Mesenchymal stem cell (in vitro differentiated cells and primary cell): Measurements from ENCODE around the gene CAPN1.

ENCODE experiments used
- DNase-seq: peaks from one replicate; pipeline ENCODE4 v3.0.0-alpha.2; 2013
- H2AFZ ChIP-seq: one replicate; pipeline ENCODE4 v1.6.1; 2013; ENCODE audit warnings: low read depth, mild to moderate bottlenecking, control low read depth, inconsistent platforms, low read length, moderate library complexity
- H2AK5ac ChIP-seq: 2 replicates; pipeline ENCODE4 v1.6.1; 2013; ENCODE audit warnings: low read length, moderate library complexity, mild to moderate bottlenecking, inconsistent platforms; ENCODE audit not compliant: severe bottlenecking
- H2BK120ac ChIP-seq: one replicate; pipeline ENCODE4 v1.6.1; 2013; ENCODE audit warnings: low read depth, mild to moderate bottlenecking, inconsistent platforms, low read length, moderate library complexity
- H2BK12ac ChIP-seq, 2 experiments: one replicate each; pipeline ENCODE4 v1.6.1; 2013; ENCODE audit warnings: inconsistent platforms in 2 of 2, low read length in 2 of 2, mild to moderate bottlenecking in 2 of 2, moderate library complexity in 2 of 2, control low read depth in 1 of 2
- H2BK15ac ChIP-seq: one replicate; pipeline ENCODE4 v1.6.1; 2013; ENCODE audit warnings: mild to moderate bottlenecking, low read depth, inconsistent platforms; ENCODE audit not compliant: poor library complexity, severe bottlenecking
- H2BK5ac ChIP-seq: 2 replicates; pipeline ENCODE4 v1.6.1; 2013; ENCODE audit warnings: low read depth, mild to moderate bottlenecking, low read length, control low read depth, inconsistent platforms; ENCODE audit not compliant: poor library complexity, severe bottlenecking
- H3K14ac ChIP-seq, 2 experiments: one replicate each; pipeline ENCODE4 v1.6.1; 2013; ENCODE audit warnings: inconsistent platforms in 2 of 2, low read length in 2 of 2, control low read depth in 1 of 2, mild to moderate bottlenecking in 1 of 2, moderate library complexity in 1 of 2
- H3K18ac ChIP-seq, 2 experiments: one replicate each; pipeline ENCODE4 v1.6.1; 2013; ENCODE audit warnings: inconsistent platforms in 2 of 2, low read length in 2 of 2, control low read depth in 1 of 2, low read depth in 1 of 2, mild to moderate bottlenecking in 1 of 2
- H3K23ac ChIP-seq, 2 experiments: one replicate each; pipeline ENCODE4 v1.6.1; 2013; ENCODE audit warnings: inconsistent platforms in 2 of 2, low read length in 2 of 2, mild to moderate bottlenecking in 2 of 2, moderate library complexity in 2 of 2, control low read depth in 1 of 2
- H3K27ac ChIP-seq: 2 replicates; pipeline ENCODE4 v1.5.1; 2013; ENCODE audit warnings: mild to moderate bottlenecking, moderate library complexity, low read length, control low read depth, inconsistent platforms; ENCODE audit not compliant: poor library complexity, severe bottlenecking
- H3K27me3 ChIP-seq, 2 experiments: 2 replicates each; pipeline versions ENCODE4 v1.6.1 to v1.7.0; 2013; ENCODE audit warnings: low read length in 2 of 2, mild to moderate bottlenecking in 2 of 2, moderate library complexity in 2 of 2, control low read depth in 1 of 2, inconsistent platforms in 1 of 2; ENCODE audit not compliant: control insufficient read depth in 1 of 2, insufficient read depth in 1 of 2
- H3K36me3 ChIP-seq, 2 experiments: 2 replicates each; pipeline versions ENCODE4 v1.6.1 to v1.7.0; 2013; ENCODE audit warnings: low read length in 2 of 2, control low read depth in 1 of 2, inconsistent platforms in 1 of 2, low read depth in 1 of 2, mild to moderate bottlenecking in 1 of 2; ENCODE audit not compliant: insufficient read depth in 2 of 2, control insufficient read depth in 1 of 2
- H3K4ac ChIP-seq, 2 experiments: one replicate each; pipeline ENCODE4 v1.6.1; 2013; ENCODE audit warnings: inconsistent platforms in 2 of 2, low read length in 2 of 2, mild to moderate bottlenecking in 2 of 2, moderate library complexity in 2 of 2, control low read depth in 1 of 2, low read depth in 1 of 2
- H3K4me1 ChIP-seq: 2 replicates; pipeline ENCODE4 v1.6.1; 2013; ENCODE audit warnings: low read depth, low read length, control low read depth; ENCODE audit not compliant: control insufficient read depth, insufficient read depth
- H3K4me2 ChIP-seq: 2 replicates; pipeline ENCODE4 v1.6.1; 2013; ENCODE audit warnings: low read length, mild to moderate bottlenecking, inconsistent platforms; ENCODE audit not compliant: poor library complexity, severe bottlenecking
- H3K4me3 ChIP-seq, 2 experiments: 2 replicates each; pipeline versions ENCODE4 v1.5.1 to v1.7.0; 2013; ENCODE audit warnings: low read length in 2 of 2, mild to moderate bottlenecking in 2 of 2, control low read depth in 1 of 2, low read depth in 1 of 2; ENCODE audit not compliant: insufficient read depth in 1 of 2
- H3K79me1 ChIP-seq: replicated peaks from 2 replicates; pipeline ENCODE4 v1.6.1; 2013; ENCODE audit warnings: mild to moderate bottlenecking, control low read depth, low read length, inconsistent platforms; ENCODE audit not compliant: poor library complexity, severe bottlenecking
- H3K9ac ChIP-seq: 2 replicates; pipeline ENCODE4 v1.7.0; 2013; ENCODE audit warnings: mild to moderate bottlenecking, low read length, moderate library complexity
- H3K9me3 ChIP-seq: 2 replicates; pipeline ENCODE4 v1.7.0; 2013; ENCODE audit warnings: mild to moderate bottlenecking, low read length; ENCODE audit not compliant: control insufficient read depth
- H4K8ac ChIP-seq: one replicate; pipeline ENCODE4 v1.6.1; 2013; ENCODE audit warnings: inconsistent platforms, mild to moderate bottlenecking, low read length, moderate library complexity
- H4K91ac ChIP-seq: one replicate; pipeline ENCODE4 v1.6.1; 2013; ENCODE audit warnings: mild to moderate bottlenecking, low read length, inconsistent platforms
- WGBS: methylation state at CpG from one replicate; pipeline ENCODE4 v1.1.7; 2013; ENCODE audit warnings: mixed read lengths; 5-methylcytosine and 5-hydroxymethylcytosine counted together

The CAPN1 gene

DNA sequence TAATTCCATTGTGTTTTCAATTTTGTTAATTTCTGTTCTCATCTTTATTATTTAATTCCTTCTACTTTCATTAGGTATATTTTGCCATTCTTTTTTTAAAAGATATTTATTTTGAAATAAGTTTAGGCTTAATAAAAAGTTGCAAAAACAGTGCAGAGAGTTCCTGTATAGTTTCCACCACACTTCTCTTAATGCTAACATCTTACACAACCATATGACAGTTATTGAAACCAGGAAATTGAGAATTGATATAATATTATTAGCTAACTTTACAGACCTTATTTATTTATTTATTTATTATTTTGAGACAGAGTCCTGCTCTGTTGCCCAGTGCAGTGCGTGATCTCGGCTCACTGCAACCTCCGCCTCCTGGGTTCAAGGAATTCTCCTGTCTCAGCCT lies 25.5 kb upstream of the CAPN1 start:
- H4K91ac ChIP-seq, result no peak overlapping the region
- H2AFZ ChIP-seq, result no peak overlapping the region
- H3K14ac ChIP-seq, result no peak overlapping the region
- no peak overlapping the region for H3K4ac ChIP-seq
- no peak overlapping the region for H3K23ac ChIP-seq
- no peak overlapping the region for H2BK120ac ChIP-seq
- H3K79me1 ChIP-seq, result no peaks in the 10 kb centered on the region
- no peaks in the 10 kb centered on the region for H3K9me3 ChIP-seq
- H3K36me3 ChIP-seq, result no peaks in the 10 kb centered on the region
- no peak overlapping the region for H3K4me3 ChIP-seq
- DNase-seq, result no peak
- H4K8ac ChIP-seq, result no peak overlapping the region
- peaks cover 0 to 3% of the 10 kb centered on the region in 2 experiments for H3K27me3 ChIP-seq
- no peak overlapping the region for H2BK12ac ChIP-seq
- WGBS, result 100% methylated on average over 3 of the region's 3 CpGs
- H3K4me1 ChIP-seq, result no peaks in the 10 kb centered on the region
- H2BK5ac ChIP-seq, result no peak overlapping the region
- H2AK5ac ChIP-seq, result no peak overlapping the region
- H3K4me2 ChIP-seq, result no peak overlapping the region
- no peak overlapping the region for H3K27ac ChIP-seq
- no peak overlapping the region for H2BK15ac ChIP-seq
- H3K9ac ChIP-seq, result no peak overlapping the region
- no peak overlapping the region for H3K18ac ChIP-seq

DNA sequence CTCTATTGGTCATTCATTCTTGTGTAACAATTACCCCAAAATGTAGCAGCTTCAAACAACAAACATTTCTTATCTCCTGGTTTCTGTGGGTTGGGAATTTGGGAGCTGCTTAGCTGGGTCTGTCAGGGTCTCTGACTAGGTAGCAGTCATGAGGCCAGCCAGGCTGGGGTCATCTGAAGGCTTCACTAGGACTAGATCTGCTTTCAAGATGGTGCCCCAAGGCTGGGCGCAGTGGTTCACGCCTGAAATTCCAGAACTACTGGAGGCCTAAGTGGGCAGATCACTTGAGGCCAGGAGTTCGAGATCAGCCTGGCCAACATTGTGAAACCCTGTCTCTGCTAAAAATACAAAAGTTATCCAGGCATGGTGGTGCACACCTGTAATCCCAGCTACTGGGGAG lies 24.8 kb upstream of the CAPN1 start:
- no peak overlapping the region for H3K4me2 ChIP-seq
- DNase-seq, result no peak
- no peak overlapping the region for H2BK12ac ChIP-seq
- no peak overlapping the region for H2AFZ ChIP-seq
- 80% methylated on average over 3 of the region's 3 CpGs for WGBS
- no peak overlapping the region for H3K4me3 ChIP-seq
- no peak overlapping the region for H3K9ac ChIP-seq
- no peak overlapping the region for H3K18ac ChIP-seq
- H3K27me3 ChIP-seq, result peaks cover 0 to 3% of the 10 kb centered on the region in 2 experiments
- H4K91ac ChIP-seq, result no peak overlapping the region
- H3K9me3 ChIP-seq, result no peaks in the 10 kb centered on the region
- H3K4me1 ChIP-seq, result no peaks in the 10 kb centered on the region
- no peak overlapping the region for H3K14ac ChIP-seq
- no peak overlapping the region for H3K4ac ChIP-seq
- no peak overlapping the region for H3K27ac ChIP-seq
- no peak overlapping the region for H4K8ac ChIP-seq
- no peak overlapping the region for H3K23ac ChIP-seq
- no peak overlapping the region for H2BK5ac ChIP-seq
- no peak overlapping the region for H2AK5ac ChIP-seq
- H3K36me3 ChIP-seq, result no peaks in the 10 kb centered on the region
- H2BK15ac ChIP-seq, result no peak overlapping the region
- H2BK120ac ChIP-seq, result no peak overlapping the region
- no peaks in the 10 kb centered on the region for H3K79me1 ChIP-seq

DNA sequence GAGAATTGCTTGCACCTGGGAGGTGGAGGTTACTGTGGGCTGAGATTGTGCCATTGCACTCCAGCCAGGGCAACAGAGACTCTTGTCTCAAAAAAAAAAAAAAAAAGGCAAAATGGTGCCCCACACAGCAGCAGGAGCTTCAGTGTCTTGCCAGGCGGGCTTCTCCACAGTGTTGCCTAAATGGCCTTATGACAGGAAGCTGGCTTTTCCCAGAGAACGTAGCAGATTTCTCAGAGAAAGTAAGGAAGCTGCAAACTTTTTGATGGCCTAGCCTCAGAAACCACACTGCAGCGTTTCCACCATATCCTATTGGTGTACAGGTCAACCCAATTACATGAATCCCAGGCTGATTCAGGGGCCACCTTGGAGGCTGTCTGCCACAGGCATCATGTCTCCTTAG lies 24.4 kb upstream of the CAPN1 start:
- no peak overlapping the region for H3K9ac ChIP-seq
- H2BK120ac ChIP-seq, result no peak overlapping the region
- H3K14ac ChIP-seq, result no peak overlapping the region
- H3K27ac ChIP-seq, result no peak overlapping the region
- no peak for DNase-seq
- H2BK15ac ChIP-seq, result no peak overlapping the region
- H3K4me2 ChIP-seq, result no peak overlapping the region
- no peak overlapping the region for H2BK5ac ChIP-seq
- 82% methylated on average over 3 of the region's 3 CpGs for WGBS
- no peak overlapping the region for H2BK12ac ChIP-seq
- H4K91ac ChIP-seq, result no peak overlapping the region
- no peak overlapping the region for H4K8ac ChIP-seq
- no peaks in the 10 kb centered on the region for H3K9me3 ChIP-seq
- no peak overlapping the region for H3K18ac ChIP-seq
- H2AFZ ChIP-seq, result no peak overlapping the region
- peaks cover 0 to 3% of the 10 kb centered on the region in 2 experiments for H3K27me3 ChIP-seq
- no peaks in the 10 kb centered on the region for H3K79me1 ChIP-seq
- H3K36me3 ChIP-seq, result no peaks in the 10 kb centered on the region
- no peaks in the 10 kb centered on the region for H3K4me1 ChIP-seq
- no peak overlapping the region for H3K4ac ChIP-seq
- no peak overlapping the region for H2AK5ac ChIP-seq
- H3K23ac ChIP-seq, result no peak overlapping the region
- no peak overlapping the region for H3K4me3 ChIP-seq

DNA sequence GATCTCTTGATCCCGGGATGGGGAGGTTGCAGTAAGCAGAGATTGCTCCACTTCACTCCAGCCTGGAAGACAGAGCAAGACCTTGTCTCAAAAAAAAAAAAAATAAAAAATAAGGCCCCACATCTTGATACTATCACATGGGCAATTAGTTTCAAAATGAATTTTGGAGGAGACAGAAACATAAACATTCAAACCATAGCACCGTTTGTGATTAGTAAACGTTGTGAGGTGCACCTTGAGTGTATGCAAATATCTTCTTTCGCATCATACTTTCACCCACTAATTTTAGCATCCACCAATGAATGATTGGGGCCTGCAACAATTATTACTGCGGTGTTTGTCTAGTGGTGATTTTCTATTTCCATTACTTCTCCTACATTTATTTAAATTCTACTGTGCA lies 22.7 kb upstream of the CAPN1 start:
- Histone ChIP-seq H3K14ac (no peak overlapping the region), H2BK15ac (no peak overlapping the region), H2AFZ (no peak overlapping the region), H3K9me3 (no peaks in the 10 kb centered on the region), H3K4me1 (no peaks in the 10 kb centered on the region), H3K4ac (no peak overlapping the region), H4K91ac (no peak overlapping the region), H3K36me3 (no peaks in the 10 kb centered on the region), H3K18ac (no peak overlapping the region), H4K8ac (no peak overlapping the region), H3K9ac (no peak overlapping the region), H3K27ac (no peak overlapping the region), H3K4me2 (no peak overlapping the region), H3K4me3 (no peak overlapping the region), H3K23ac (no peak overlapping the region), H2AK5ac (no peak overlapping the region), H3K79me1 (no peaks in the 10 kb centered on the region), H2BK120ac (no peak overlapping the region), H2BK12ac (no peak overlapping the region), H3K27me3 (peaks cover 0 to 3% of the 10 kb centered on the region in 2 experiments), H2BK5ac (no peak overlapping the region)
- WGBS, result no CpG with 5 or more reads among the region's 5 CpGs
- no peak for DNase-seq
